Keratinocyte (primary cell): ENCODE measurements around the gene C2orf42. TPM values are rescaled to one million over a fixed set of nuclear protein-coding genes. Genes with fewer than 3 reads are reported as not detected.
"Not testable (repeated sequence)": the region's sequence is repeated elsewhere in the genome, so short reads cannot be mapped to it uniquely, and the experiment has no call there.

Experiments used
- DNase-seq: peaks from one replicate; pipeline ENCODE4 v3.0.0-alpha.2; 2011; ENCODE audit warnings: low read depth, missing footprints, low spot score
- FAIRE-seq: peaks from 2 replicates; lab custom pipeline; 2011; peaks lifted over from hg19 to GRCh38; lab: Jason Lieb, UNC
- H2AFZ ChIP-seq: 2 replicates; pipeline ENCODE4 v1.6.0; 2012; ENCODE audit warnings: low read length, control low read depth, inconsistent platforms; ENCODE audit not compliant: control insufficient read depth
- H3K27ac ChIP-seq: 2 replicates; pipeline ENCODE4 v1.5.1; 2011; ENCODE audit warnings: low read length; ENCODE audit not compliant: control insufficient read depth, insufficient read depth
- H3K27me3 ChIP-seq: 3 replicates; pipeline ENCODE4 v1.6.0; 2011; ENCODE audit warnings: low read length; ENCODE audit not compliant: control insufficient read depth, insufficient read depth; ENCODE audit errors: extremely low read depth
- H3K36me3 ChIP-seq, 2 experiments: 2 replicates in 1 of 2; 3 replicates in 1 of 2; pipeline ENCODE4 v1.5.1; 2011; ENCODE audit warnings: low read length in 2 of 2, mild to moderate bottlenecking in 1 of 2; ENCODE audit not compliant: control insufficient read depth in 2 of 2, insufficient read depth in 2 of 2; ENCODE audit errors: extremely low read depth in 1 of 2
- H3K4me1 ChIP-seq: 3 replicates; pipeline ENCODE4 v1.5.1; 2011; ENCODE audit warnings: low read length; ENCODE audit not compliant: control insufficient read depth, insufficient read depth; ENCODE audit errors: extremely low read depth
- H3K4me2 ChIP-seq: 3 replicates; pipeline ENCODE4 v1.6.0; 2011; ENCODE audit warnings: low read depth, low read length; ENCODE audit not compliant: control insufficient read depth, insufficient read depth; ENCODE audit errors: extremely low read depth
- H3K4me3 ChIP-seq, 3 experiments: fragments of 200-600 bp in 1 of 3; sonication (generic) in 1 of 3; 2 replicates in 2 of 3; 3 replicates in 1 of 3; pipeline ENCODE4 v1.5.1; 2011 to 2016; ENCODE audit warnings: low read length in 3 of 3, mild to moderate bottlenecking in 3 of 3, control low read depth in 2 of 3, inconsistent platforms in 1 of 3, low read depth in 1 of 3, mixed read lengths in 1 of 3, mixed run types in 1 of 3, moderate library complexity in 1 of 3; ENCODE audit not compliant: control insufficient read depth in 2 of 3, insufficient read depth in 2 of 3; ENCODE audit errors: extremely low read depth in 1 of 3
- H3K79me2 ChIP-seq: 2 replicates; pipeline ENCODE4 v1.6.0; 2012; ENCODE audit warnings: low read length; ENCODE audit not compliant: control insufficient read depth, insufficient read depth
- H3K9ac ChIP-seq: 3 replicates; pipeline ENCODE4 v1.6.0; 2011; ENCODE audit warnings: low read length; ENCODE audit not compliant: control insufficient read depth, insufficient read depth; ENCODE audit errors: extremely low read depth
- H3K9me1 ChIP-seq: 3 replicates; pipeline ENCODE4 v1.6.0; 2011; ENCODE audit warnings: low read length; ENCODE audit not compliant: control insufficient read depth, insufficient read depth; ENCODE audit errors: extremely low read depth
- H3K9me3 ChIP-seq: 2 replicates; pipeline ENCODE4 v1.5.1; 2012; ENCODE audit warnings: low read depth, low read length; ENCODE audit not compliant: control insufficient read depth
- H4K20me1 ChIP-seq: 3 replicates; pipeline ENCODE4 v1.6.0; 2011; ENCODE audit warnings: low read length; ENCODE audit not compliant: control insufficient read depth, insufficient read depth; ENCODE audit errors: extremely low read depth
- EZH2 ChIP-seq: IDR thresholded peaks from one replicate; pipeline ENCODE4 v1.6.1; 2012; ENCODE audit warnings: inconsistent platforms, mild to moderate bottlenecking, low read length, moderate library complexity
- dilution Hi-C: fragments of 300-500 bp; cut with MboI; formaldehyde crosslinking; loops from one replicate; pipeline ENCODE4 v1.7.0; 2020; ENCODE audit warnings: low sequenced_read_pairs; ENCODE audit not compliant: extremely low pct_ligation_motif_present
- polyA plus RNA-seq, 5 experiments: library from polyadenylated mRNA; depleted of rRNA in 3 of 5; stranded (reverse) in 3 of 5; stranded (forward) in 1 of 5; unstranded in 1 of 5; fragments of >200 nt; gene quantifications; 1 replicate in 1 of 5; 2 replicates in 3 of 5; 3 replicates in 1 of 5; pipeline versions ENCODE4 v1.2.1 to v1.2.3, GENCODE V29; 2011 to 2012; ENCODE audit warnings: missing spikeins in 2 of 5, low read depth in 1 of 5, low replicate concordance in 1 of 5
- TF ChIP-seq, protein P1 (sequence below), 3 experiments: IDR thresholded peaks in 1 of 3; conservative IDR thresholded peaks in 1 of 3; optimal IDR thresholded peaks in 1 of 3; 2 replicates in 2 of 3; 3 replicates in 1 of 3; pipeline versions ENCODE3 to v1.5.1; 2011; ENCODE audit warnings: low read length in 3 of 3, mild to moderate bottlenecking in 3 of 3, moderate library complexity in 2 of 3, control low read depth in 1 of 3, inconsistent platforms in 1 of 3; ENCODE audit not compliant: insufficient read depth in 2 of 3; ENCODE audit errors: extremely low read depth in 1 of 3

C2orf42 gene
- polyA plus RNA-seq, 1 donor (not counting 4 experiments of a cell fraction or from before 2014, with no cell fraction given): 9.3 TPM

DNA sequence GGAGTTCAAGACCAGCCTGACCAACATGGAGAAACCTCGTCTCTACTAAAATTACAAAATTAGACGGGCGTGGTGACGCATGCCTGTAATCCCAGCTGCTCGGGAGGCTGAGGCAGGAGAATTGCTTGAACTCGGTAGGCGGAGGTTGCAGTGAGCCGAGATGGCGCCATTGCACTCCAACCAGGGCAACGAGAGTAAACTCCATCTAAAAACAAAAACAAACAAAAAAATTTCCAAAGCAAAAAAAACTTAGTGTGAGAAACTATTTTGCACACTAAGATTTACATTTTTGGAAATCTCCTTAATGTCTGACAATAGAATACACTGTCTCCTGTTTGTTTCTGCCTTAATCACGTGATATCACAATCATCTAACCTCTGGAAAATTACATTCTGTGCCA is 89.1 kb downstream of the C2orf42 start:
- FAIRE-seq, H3K4me3 ChIP-seq, H3K9me3 ChIP-seq, H3K9me1 ChIP-seq, H2AFZ ChIP-seq, H3K4me2 ChIP-seq, dilution Hi-C loops, H3K27ac ChIP-seq, DNase-seq, H4K20me1 ChIP-seq, H3K27me3 ChIP-seq, H3K4me1 ChIP-seq, H3K36me3 ChIP-seq, H3K9ac ChIP-seq, H3K79me2 ChIP-seq: not testable (repeated sequence)

DNA sequence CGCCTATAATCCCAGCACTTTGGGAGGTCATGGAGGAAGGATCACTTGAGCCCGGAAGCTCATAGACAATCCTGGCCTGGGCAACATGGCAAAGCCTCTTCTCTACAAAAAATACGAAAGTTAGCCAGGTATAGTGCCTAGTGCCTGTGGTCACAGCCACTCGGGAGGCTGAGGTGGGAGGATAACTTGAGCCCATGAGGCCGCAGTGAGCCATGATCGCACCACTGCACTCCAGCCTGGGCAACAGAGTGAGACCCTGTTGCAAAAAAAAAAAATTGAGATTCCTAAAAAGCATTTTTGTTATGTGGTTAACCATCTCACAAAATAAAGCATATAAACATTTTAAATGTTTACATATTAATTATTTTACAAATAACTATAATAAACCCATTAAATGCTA is 89.6 kb downstream of the C2orf42 start:
- dilution Hi-C loops: no loop called here
- Histone ChIP-seq H4K20me1 (no peaks in the 10 kb centered on the region), H3K4me3 (no peak overlapping the region), H3K9me1 (no peaks in the 10 kb centered on the region), H3K9me3 (no peaks in the 10 kb centered on the region), H3K27me3 (no peaks in the 10 kb centered on the region), H3K36me3 (no peaks in the 10 kb centered on the region), H3K4me1 (no peaks in the 10 kb centered on the region), H3K27ac (no peak overlapping the region), H3K4me2 (no peak overlapping the region), H3K79me2 (no peaks in the 10 kb centered on the region), H3K9ac (no peak overlapping the region), H2AFZ (no peak overlapping the region)
- no peak for FAIRE-seq
- TF ChIP-seq EZH2: no peak
- TF ChIP-seq, protein P1, sequence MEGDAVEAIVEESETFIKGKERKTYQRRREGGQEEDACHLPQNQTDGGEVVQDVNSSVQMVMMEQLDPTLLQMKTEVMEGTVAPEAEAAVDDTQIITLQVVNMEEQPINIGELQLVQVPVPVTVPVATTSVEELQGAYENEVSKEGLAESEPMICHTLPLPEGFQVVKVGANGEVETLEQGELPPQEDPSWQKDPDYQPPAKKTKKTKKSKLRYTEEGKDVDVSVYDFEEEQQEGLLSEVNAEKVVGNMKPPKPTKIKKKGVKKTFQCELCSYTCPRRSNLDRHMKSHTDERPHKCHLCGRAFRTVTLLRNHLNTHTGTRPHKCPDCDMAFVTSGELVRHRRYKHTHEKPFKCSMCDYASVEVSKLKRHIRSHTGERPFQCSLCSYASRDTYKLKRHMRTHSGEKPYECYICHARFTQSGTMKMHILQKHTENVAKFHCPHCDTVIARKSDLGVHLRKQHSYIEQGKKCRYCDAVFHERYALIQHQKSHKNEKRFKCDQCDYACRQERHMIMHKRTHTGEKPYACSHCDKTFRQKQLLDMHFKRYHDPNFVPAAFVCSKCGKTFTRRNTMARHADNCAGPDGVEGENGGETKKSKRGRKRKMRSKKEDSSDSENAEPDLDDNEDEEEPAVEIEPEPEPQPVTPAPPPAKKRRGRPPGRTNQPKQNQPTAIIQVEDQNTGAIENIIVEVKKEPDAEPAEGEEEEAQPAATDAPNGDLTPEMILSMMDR (optimal IDR thresholded peaks at IDR 0.05 in 1 of 3, IDR thresholded peaks at IDR 0.05 in 1 of 3, conservative IDR thresholded peaks at IDR 0.05 in 1 of 3; ENCODE audit: extremely low read depth in 1 of 3, insufficient read depth in 2 of 3, low read length in 3 of 3): no peak
- DNase-seq: no peak

Other genes starting within 250 kb of the C2orf42 start
- 0.44 to 3.4 TPM (median 1.5 TPM) in 3 replicates for gene ASPRV1, start 229.4 kb downstream of the C2orf42 start, polyA plus RNA-seq
- 65.9 to 151 TPM (median 86.8 TPM) in 3 replicates for gene PCBP1, start 103.5 kb downstream of the C2orf42 start, polyA plus RNA-seq
- 30.0 to 79.3 TPM (median 76.3 TPM) in 3 replicates for gene TIA1, start 57.6 kb upstream of the C2orf42 start, polyA plus RNA-seq
- gene PCYOX1, start 67.1 kb upstream of the C2orf42 start, polyA plus RNA-seq: 40.4 to 53.4 TPM (median 46.6 TPM) in 3 replicates
- 117 to 263 TPM (median 260 TPM) in 3 replicates for gene SNRPG, start 102.7 kb upstream of the C2orf42 start, polyA plus RNA-seq
- gene FAM136A, start 111.0 kb upstream of the C2orf42 start, polyA plus RNA-seq: 21.3 to 35.8 TPM (median 32.9 TPM) in 3 replicates